HCT116 (cell line): ENCODE measurements around the gene KMT2C.

Experiments
- CEBPB ChIP-seq: IDR thresholded peaks from 2 replicates; pipeline ENCODE4 v1.6.1; 2012; ENCODE audit warnings: low read depth
- EZH2 ChIP-seq: fragments of 200-600 bp; sonication (generic); IDR thresholded peaks from 2 replicates; pipeline ENCODE4 v1.6.1; 2017; ENCODE audit warnings: antibody characterized with exemption, mixed run types
- POLR2AphosphoS5 ChIP-seq: IDR thresholded peaks from 2 replicates; pipeline ENCODE4 v1.6.1; 2011; ENCODE audit warnings: mild to moderate bottlenecking, low read depth, low read length, moderate library complexity
- RAD21 ChIP-seq: IDR thresholded peaks from 2 replicates; pipeline ENCODE4 v1.6.1; 2012; ENCODE audit warnings: low read depth, mild to moderate bottlenecking
- SIN3A ChIP-seq: IDR thresholded peaks from 2 replicates; pipeline ENCODE4 v1.6.1; 2012; ENCODE audit warnings: low read depth
- TF ChIP-seq, protein P1 (sequence below), 3 experiments: fragments of 200-600 bp in 1 of 3; sonication (generic) in 1 of 3; IDR thresholded peaks in 2 of 3; conservative IDR thresholded peaks in 1 of 3; 2 replicates each; pipeline ENCODE4 v1.5.1; 2012 to 2017; ENCODE audit warnings: low read depth in 2 of 3, low read length in 2 of 3, antibody characterized with exemption in 1 of 3, borderline replicate concordance in 1 of 3, control low read depth in 1 of 3, mild to moderate bottlenecking in 1 of 3, mixed read lengths in 1 of 3, mixed run types in 1 of 3, moderate library complexity in 1 of 3; ENCODE audit not compliant: insufficient read depth in 1 of 3

DNA sequence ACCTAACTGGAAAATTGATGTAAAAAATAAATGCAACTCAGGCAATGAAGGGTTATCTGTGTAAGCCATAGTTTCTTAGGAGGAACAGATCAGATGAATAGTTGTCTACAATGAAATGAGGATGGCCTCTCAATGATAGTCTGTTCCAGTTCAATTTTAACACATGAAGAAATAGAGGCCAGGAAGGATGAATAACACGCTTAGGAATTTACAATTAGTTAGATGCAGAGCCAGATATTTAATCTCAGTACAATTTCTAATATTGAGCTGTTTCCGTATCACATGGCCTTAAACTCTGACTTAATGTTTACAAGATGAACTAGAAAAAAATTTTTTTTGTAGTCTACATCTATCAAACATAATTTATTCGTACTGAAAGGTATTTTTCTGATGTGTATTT lies 233.7 kb downstream of the KMT2C start:
- TF ChIP-seq POLR2AphosphoS5 (no peak), SIN3A (no peak), EZH2 (no peak), RAD21 (no peak), CEBPB (no peak)
- TF ChIP-seq, protein P1, sequence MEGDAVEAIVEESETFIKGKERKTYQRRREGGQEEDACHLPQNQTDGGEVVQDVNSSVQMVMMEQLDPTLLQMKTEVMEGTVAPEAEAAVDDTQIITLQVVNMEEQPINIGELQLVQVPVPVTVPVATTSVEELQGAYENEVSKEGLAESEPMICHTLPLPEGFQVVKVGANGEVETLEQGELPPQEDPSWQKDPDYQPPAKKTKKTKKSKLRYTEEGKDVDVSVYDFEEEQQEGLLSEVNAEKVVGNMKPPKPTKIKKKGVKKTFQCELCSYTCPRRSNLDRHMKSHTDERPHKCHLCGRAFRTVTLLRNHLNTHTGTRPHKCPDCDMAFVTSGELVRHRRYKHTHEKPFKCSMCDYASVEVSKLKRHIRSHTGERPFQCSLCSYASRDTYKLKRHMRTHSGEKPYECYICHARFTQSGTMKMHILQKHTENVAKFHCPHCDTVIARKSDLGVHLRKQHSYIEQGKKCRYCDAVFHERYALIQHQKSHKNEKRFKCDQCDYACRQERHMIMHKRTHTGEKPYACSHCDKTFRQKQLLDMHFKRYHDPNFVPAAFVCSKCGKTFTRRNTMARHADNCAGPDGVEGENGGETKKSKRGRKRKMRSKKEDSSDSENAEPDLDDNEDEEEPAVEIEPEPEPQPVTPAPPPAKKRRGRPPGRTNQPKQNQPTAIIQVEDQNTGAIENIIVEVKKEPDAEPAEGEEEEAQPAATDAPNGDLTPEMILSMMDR (IDR thresholded peaks at IDR 0.05 in 2 of 3, conservative IDR thresholded peaks at IDR 0.05 in 1 of 3; ENCODE audit: borderline replicate concordance in 1 of 3, insufficient read depth in 1 of 3, low read depth in 2 of 3, low read length in 2 of 3), result no peak
